K562 (cell line): ENCODE measurements around the gene ANKRD23.

Experiments used
- JUNB ChIP-seq: fragments of 450-650 bp; formaldehyde crosslinking; conservative IDR thresholded peaks from 2 replicates; pipeline ENCODE4 v1.4.0; 2020; ENCODE audit warnings: mild to moderate bottlenecking
- SIN3A ChIP-seq, 2 experiments: fragments of 150-350 bp in 1 of 2; IDR thresholded peaks; 2 replicates each; pipeline ENCODE4 v1.6.1; 2011 to 2016; ENCODE audit warnings: borderline replicate concordance in 2 of 2, low read depth in 2 of 2, low read length in 2 of 2, mild to moderate bottlenecking in 2 of 2, moderate library complexity in 2 of 2; ENCODE audit not compliant: control insufficient read depth in 1 of 2
- TF ChIP-seq, protein P1 (sequence below): sonication (generic); formaldehyde crosslinking; IDR thresholded peaks from 2 replicates; pipeline ENCODE4 v1.8.1; 2023; ENCODE audit warnings: missing genetic modification reagents, mild to moderate bottlenecking, borderline replicate concordance
- TF ChIP-seq, protein P2 (sequence below): fragments of 450-650 bp; formaldehyde crosslinking; IDR thresholded peaks from 2 replicates; pipeline ENCODE4 v1.4.0; 2022; ENCODE audit warnings: missing genetic modification characterization
- TF ChIP-seq, protein P3 (sequence below): fragments of 450-650 bp; conservative IDR thresholded peaks from 2 replicates; pipeline ENCODE4 v1.6.1; 2016; ENCODE audit warnings: missing genetic modification characterization, low read depth, mild to moderate bottlenecking, missing compliant biosample characterization, moderate library complexity
- TF ChIP-seq, protein P4 (sequence below), 3 experiments: IDR thresholded peaks in 2 of 3; conservative IDR thresholded peaks in 1 of 3; 2 replicates each; pipeline ENCODE4 v1.5.1; 2011 to 2012; ENCODE audit warnings: low read length in 3 of 3, mild to moderate bottlenecking in 3 of 3, control low read depth in 2 of 3, improper control_type of control experiment in 1 of 3, inconsistent platforms in 1 of 3, low read depth in 1 of 3, mixed read lengths in 1 of 3, moderate library complexity in 1 of 3; ENCODE audit not compliant: insufficient read depth in 2 of 3
- TF ChIP-seq, protein P5 (sequence below), 2 experiments: fragments of 450-650 bp in 1 of 2; sonication (generic) in 1 of 2; formaldehyde crosslinking in 1 of 2; IDR thresholded peaks in 1 of 2; conservative IDR thresholded peaks in 1 of 2; 2 replicates each; pipeline versions ENCODE4 v1.6.1 to v1.8.1; 2016 to 2023; ENCODE audit warnings: mild to moderate bottlenecking in 2 of 2, moderate library complexity in 2 of 2, inconsistent platforms in 1 of 2, missing genetic modification reagents in 1 of 2

DNA sequence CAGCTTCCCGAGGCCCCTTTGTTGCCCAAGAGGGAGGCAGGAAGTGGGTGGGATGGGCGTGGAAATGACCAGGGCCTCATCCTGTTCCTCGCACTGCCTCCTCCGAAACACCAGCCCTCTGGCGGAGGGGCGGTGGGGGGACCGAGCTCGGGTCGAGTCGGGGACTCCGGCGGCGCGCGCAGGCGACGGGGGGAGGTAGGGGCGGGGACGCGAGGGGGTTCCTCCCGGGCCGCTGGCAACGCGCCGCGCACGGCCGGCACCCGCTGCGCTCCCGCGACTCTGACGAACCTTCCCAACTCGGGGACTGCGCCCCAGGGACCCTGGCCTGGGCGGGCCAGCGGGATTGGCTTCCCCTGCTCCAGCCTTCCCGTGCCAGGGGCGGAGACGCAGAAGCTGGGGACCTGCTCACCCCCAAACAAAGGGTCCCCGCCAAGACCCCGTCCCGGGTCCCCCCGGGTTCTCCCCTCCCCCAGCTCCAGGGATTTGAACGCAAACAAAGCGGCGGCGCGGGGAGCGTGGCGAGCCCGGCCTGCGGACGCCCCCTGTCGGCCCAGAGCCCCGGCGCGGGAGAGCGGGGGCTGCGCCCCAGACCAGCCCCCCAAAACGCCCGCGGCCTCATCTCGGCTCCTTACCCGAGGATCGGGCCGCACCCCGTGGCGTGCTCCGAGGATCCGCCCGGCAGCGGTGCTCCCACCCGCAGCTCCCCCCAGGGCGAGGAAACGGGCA lies 24.9 kb upstream of the ANKRD23 start:
- TF ChIP-seq, protein P1, sequence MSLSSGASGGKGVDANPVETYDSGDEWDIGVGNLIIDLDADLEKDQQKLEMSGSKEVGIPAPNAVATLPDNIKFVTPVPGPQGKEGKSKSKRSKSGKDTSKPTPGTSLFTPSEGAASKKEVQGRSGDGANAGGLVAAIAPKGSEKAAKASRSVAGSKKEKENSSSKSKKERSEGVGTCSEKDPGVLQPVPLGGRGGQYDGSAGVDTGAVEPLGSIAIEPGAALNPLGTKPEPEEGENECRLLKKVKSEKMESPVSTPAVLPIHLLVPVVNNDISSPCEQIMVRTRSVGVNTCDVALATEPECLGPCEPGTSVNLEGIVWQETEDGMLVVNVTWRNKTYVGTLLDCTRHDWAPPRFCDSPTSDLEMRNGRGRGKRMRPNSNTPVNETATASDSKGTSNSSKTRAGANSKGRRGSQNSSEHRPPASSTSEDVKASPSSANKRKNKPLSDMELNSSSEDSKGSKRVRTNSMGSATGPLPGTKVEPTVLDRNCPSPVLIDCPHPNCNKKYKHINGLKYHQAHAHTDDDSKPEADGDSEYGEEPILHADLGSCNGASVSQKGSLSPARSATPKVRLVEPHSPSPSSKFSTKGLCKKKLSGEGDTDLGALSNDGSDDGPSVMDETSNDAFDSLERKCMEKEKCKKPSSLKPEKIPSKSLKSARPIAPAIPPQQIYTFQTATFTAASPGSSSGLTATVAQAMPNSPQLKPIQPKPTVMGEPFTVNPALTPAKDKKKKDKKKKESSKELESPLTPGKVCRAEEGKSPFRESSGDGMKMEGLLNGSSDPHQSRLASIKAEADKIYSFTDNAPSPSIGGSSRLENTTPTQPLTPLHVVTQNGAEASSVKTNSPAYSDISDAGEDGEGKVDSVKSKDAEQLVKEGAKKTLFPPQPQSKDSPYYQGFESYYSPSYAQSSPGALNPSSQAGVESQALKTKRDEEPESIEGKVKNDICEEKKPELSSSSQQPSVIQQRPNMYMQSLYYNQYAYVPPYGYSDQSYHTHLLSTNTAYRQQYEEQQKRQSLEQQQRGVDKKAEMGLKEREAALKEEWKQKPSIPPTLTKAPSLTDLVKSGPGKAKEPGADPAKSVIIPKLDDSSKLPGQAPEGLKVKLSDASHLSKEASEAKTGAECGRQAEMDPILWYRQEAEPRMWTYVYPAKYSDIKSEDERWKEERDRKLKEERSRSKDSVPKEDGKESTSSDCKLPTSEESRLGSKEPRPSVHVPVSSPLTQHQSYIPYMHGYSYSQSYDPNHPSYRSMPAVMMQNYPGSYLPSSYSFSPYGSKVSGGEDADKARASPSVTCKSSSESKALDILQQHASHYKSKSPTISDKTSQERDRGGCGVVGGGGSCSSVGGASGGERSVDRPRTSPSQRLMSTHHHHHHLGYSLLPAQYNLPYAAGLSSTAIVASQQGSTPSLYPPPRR: no peak
- TF ChIP-seq, protein P2, sequence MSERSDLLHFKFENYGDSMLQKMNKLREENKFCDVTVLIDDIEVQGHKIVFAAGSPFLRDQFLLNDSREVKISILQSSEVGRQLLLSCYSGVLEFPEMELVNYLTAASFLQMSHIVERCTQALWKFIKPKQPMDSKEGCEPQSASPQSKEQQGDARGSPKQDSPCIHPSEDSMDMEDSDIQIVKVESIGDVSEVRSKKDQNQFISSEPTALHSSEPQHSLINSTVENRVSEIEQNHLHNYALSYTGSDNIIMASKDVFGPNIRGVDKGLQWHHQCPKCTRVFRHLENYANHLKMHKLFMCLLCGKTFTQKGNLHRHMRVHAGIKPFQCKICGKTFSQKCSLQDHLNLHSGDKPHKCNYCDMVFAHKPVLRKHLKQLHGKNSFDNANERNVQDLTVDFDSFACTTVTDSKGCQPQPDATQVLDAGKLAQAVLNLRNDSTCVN (CRISPR knock-in tag): no peak
- peak in 1 of 2 experiments; percentile 71; a peak in 2 of 4 replicates for TF ChIP-seq SIN3A (IDR thresholded peaks at IDR 0.05; ENCODE audit: borderline replicate concordance in 2 of 2, control insufficient read depth in 1 of 2, low read depth in 2 of 2, low read length in 2 of 2)
- TF ChIP-seq, protein P3, sequence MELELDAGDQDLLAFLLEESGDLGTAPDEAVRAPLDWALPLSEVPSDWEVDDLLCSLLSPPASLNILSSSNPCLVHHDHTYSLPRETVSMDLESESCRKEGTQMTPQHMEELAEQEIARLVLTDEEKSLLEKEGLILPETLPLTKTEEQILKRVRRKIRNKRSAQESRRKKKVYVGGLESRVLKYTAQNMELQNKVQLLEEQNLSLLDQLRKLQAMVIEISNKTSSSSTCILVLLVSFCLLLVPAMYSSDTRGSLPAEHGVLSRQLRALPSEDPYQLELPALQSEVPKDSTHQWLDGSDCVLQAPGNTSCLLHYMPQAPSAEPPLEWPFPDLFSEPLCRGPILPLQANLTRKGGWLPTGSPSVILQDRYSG (tag): no peak
- TF ChIP-seq, protein P4, sequence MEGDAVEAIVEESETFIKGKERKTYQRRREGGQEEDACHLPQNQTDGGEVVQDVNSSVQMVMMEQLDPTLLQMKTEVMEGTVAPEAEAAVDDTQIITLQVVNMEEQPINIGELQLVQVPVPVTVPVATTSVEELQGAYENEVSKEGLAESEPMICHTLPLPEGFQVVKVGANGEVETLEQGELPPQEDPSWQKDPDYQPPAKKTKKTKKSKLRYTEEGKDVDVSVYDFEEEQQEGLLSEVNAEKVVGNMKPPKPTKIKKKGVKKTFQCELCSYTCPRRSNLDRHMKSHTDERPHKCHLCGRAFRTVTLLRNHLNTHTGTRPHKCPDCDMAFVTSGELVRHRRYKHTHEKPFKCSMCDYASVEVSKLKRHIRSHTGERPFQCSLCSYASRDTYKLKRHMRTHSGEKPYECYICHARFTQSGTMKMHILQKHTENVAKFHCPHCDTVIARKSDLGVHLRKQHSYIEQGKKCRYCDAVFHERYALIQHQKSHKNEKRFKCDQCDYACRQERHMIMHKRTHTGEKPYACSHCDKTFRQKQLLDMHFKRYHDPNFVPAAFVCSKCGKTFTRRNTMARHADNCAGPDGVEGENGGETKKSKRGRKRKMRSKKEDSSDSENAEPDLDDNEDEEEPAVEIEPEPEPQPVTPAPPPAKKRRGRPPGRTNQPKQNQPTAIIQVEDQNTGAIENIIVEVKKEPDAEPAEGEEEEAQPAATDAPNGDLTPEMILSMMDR (IDR thresholded peaks at IDR 0.05 in 2 of 3, conservative IDR thresholded peaks at IDR 0.05 in 1 of 3; ENCODE audit: insufficient read depth in 2 of 3, low read depth in 1 of 3, low read length in 3 of 3): peak; percentile 59 to 72 (median 62); a peak in 5 of 6 replicates
- TF ChIP-seq JUNB: no peak
- TF ChIP-seq, protein P5, sequence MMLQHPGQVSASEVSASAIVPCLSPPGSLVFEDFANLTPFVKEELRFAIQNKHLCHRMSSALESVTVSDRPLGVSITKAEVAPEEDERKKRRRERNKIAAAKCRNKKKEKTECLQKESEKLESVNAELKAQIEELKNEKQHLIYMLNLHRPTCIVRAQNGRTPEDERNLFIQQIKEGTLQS (IDR thresholded peaks at IDR 0.05): no peak
- TF ChIP-seq, protein P5 (CRISPR knock-in tag; conservative IDR thresholded peaks at IDR 0.05): no peak
